Ishikawa (cell line): ENCODE measurements around the gene ZC3H11A.

Experiments
- CEBPB ChIP-seq: IDR thresholded peaks from 2 replicates; pipeline ENCODE4 v1.6.1; 2012
- CREB1 ChIP-seq: IDR thresholded peaks from 2 replicates; pipeline ENCODE4 v1.6.1; 2012; ENCODE audit warnings: low read depth
- EGR1 ChIP-seq: IDR thresholded peaks from 2 replicates; pipeline ENCODE4 v1.6.1; 2012
- EP300 ChIP-seq: IDR thresholded peaks from 2 replicates; pipeline ENCODE4 v1.6.1; 2012; ENCODE audit warnings: borderline replicate concordance
- FOXM1 ChIP-seq: IDR thresholded peaks from 2 replicates; pipeline ENCODE4 v1.6.1; 2012; ENCODE audit warnings: low read depth, borderline replicate concordance
- NFIC ChIP-seq: IDR thresholded peaks from 2 replicates; pipeline ENCODE4 v1.6.1; 2012
- RAD21 ChIP-seq: IDR thresholded peaks from 2 replicates; pipeline ENCODE4 v1.6.1; 2012; ENCODE audit warnings: low read depth
- TAF1 ChIP-seq: IDR thresholded peaks from 2 replicates; pipeline ENCODE4 v1.6.1; 2012; ENCODE audit warnings: low read depth, mild to moderate bottlenecking
- TCF12 ChIP-seq: IDR thresholded peaks from 2 replicates; pipeline ENCODE4 v1.6.1; 2012; ENCODE audit warnings: low read depth
- TEAD4 ChIP-seq: IDR thresholded peaks from 2 replicates; pipeline ENCODE4 v1.6.1; 2012
- YY1 ChIP-seq: IDR thresholded peaks from 2 replicates; pipeline ENCODE4 v1.6.1; 2012; ENCODE audit warnings: low read depth
- ZBTB7A ChIP-seq: IDR thresholded peaks from 2 replicates; pipeline ENCODE4 v1.6.1; 2012; ENCODE audit warnings: low read depth
- TF ChIP-seq, protein P1 (sequence below): IDR thresholded peaks from 2 replicates; pipeline ENCODE4 v1.6.1; 2012
- TF ChIP-seq, protein P2 (sequence below): IDR thresholded peaks from 2 replicates; pipeline ENCODE4 v1.6.1; 2012; ENCODE audit warnings: low read depth, mild to moderate bottlenecking
- TF ChIP-seq, protein P3 (sequence below): IDR thresholded peaks from 2 replicates; pipeline ENCODE4 v1.6.1; 2012

Gene ZC3H11A

DNA sequence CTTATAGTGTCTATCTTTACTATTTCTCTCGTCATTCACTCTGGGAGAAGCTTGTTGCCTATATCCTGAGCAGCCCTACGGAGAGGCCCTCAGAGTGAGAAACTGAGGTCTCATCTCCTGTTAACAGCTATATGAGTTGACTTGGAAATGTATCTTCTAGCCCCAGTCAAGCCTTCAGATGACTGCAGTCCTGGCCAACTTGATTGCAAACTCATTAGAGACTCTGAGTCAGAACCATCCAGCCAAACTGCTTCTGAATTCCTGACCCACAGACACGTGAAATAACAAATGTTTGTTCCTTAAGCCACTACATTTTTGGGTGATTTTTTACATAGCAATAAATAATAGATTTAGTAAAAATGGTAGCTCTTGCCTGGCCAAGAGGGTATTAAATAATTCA is 3.9 kb upstream of the ZC3H11A start:
- no peak for TF ChIP-seq EP300
- TF ChIP-seq, protein P1, sequence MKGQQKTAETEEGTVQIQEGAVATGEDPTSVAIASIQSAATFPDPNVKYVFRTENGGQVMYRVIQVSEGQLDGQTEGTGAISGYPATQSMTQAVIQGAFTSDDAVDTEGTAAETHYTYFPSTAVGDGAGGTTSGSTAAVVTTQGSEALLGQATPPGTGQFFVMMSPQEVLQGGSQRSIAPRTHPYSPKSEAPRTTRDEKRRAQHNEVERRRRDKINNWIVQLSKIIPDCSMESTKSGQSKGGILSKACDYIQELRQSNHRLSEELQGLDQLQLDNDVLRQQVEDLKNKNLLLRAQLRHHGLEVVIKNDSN: no peak
- TF ChIP-seq TAF1: no peak
- TF ChIP-seq FOXM1: no peak
- no peak for TF ChIP-seq CEBPB
- no peak for TF ChIP-seq TCF12
- TF ChIP-seq CREB1: no peak
- TF ChIP-seq, protein P2, sequence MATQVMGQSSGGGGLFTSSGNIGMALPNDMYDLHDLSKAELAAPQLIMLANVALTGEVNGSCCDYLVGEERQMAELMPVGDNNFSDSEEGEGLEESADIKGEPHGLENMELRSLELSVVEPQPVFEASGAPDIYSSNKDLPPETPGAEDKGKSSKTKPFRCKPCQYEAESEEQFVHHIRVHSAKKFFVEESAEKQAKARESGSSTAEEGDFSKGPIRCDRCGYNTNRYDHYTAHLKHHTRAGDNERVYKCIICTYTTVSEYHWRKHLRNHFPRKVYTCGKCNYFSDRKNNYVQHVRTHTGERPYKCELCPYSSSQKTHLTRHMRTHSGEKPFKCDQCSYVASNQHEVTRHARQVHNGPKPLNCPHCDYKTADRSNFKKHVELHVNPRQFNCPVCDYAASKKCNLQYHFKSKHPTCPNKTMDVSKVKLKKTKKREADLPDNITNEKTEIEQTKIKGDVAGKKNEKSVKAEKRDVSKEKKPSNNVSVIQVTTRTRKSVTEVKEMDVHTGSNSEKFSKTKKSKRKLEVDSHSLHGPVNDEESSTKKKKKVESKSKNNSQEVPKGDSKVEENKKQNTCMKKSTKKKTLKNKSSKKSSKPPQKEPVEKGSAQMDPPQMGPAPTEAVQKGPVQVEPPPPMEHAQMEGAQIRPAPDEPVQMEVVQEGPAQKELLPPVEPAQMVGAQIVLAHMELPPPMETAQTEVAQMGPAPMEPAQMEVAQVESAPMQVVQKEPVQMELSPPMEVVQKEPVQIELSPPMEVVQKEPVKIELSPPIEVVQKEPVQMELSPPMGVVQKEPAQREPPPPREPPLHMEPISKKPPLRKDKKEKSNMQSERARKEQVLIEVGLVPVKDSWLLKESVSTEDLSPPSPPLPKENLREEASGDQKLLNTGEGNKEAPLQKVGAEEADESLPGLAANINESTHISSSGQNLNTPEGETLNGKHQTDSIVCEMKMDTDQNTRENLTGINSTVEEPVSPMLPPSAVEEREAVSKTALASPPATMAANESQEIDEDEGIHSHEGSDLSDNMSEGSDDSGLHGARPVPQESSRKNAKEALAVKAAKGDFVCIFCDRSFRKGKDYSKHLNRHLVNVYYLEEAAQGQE: no peak

DNA sequence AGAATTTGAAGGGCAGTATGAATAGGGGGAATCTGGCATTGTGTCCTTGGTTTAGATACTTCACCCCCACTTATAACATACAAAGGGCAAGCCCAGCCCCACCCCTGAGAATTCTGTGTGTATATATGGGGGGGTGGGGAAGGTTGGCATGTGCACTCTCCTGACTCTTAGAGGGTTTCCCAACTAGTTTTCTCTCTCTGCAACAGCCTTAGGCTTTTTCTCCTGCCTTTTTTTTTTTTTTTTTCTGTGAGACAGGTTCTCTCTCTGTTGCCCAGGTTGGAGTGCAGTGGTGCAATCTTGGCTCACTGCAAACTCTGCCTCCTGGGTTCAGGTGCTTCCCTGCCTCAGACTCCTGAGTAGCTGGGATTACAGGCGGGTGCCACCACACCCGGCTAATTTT is 2.9 kb upstream of the ZC3H11A start:
- TF ChIP-seq EP300 (no peak), TAF1 (no peak), NFIC (no peak), TEAD4 (no peak), ZBTB7A (no peak), RAD21 (no peak), CREB1 (no peak), EGR1 (no peak), YY1 (no peak)
- TF ChIP-seq, protein P2: no peak
- TF ChIP-seq, protein P1: no peak
- TF ChIP-seq, protein P3, sequence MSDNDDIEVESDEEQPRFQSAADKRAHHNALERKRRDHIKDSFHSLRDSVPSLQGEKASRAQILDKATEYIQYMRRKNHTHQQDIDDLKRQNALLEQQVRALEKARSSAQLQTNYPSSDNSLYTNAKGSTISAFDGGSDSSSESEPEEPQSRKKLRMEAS: no peak

DNA sequence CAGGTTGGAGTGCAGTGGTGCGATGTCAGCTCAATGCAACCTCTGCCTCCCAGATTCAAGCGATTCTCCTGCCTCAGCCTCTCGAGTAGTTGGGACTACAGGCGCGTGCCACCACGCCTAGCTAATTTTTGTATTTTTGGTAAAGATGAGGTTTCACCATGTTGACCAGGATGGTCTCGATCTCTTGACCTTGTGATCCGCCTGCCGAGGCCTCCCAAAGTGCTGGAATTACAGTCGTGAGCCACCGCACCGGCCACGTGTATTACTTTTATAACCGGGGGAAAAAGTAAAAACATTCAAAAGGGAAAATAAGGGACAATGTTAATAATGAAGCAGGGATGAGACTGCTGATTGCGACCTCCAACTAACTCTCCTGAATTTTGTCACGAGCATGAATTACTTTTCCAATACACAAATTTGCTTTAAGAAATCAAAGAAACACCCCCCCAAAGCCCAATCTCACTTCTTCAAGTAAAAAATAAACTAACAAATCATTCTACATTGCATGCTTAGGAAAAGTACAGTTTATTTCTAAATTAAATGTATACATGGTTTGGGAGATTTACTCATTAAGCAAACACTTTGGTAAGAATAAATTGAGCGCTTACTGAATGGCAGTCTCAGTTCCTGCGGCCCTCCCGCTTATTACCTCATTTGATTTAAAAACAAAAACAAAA is 521 bp upstream of the ZC3H11A start:
- TF ChIP-seq, protein P3: no peak
- no peak for TF ChIP-seq CEBPB
- TF ChIP-seq, protein P1: no peak
- TF ChIP-seq YY1: no peak
- no peak for TF ChIP-seq ZBTB7A
- TF ChIP-seq CREB1: no peak
- TF ChIP-seq TCF12: no peak
- TF ChIP-seq TEAD4: no peak
- TF ChIP-seq, protein P2: no peak
- no peak for TF ChIP-seq EP300
- no peak for TF ChIP-seq NFIC
- TF ChIP-seq EGR1: no peak
- TF ChIP-seq RAD21: no peak
- TF ChIP-seq FOXM1: no peak
- no peak for TF ChIP-seq TAF1

DNA sequence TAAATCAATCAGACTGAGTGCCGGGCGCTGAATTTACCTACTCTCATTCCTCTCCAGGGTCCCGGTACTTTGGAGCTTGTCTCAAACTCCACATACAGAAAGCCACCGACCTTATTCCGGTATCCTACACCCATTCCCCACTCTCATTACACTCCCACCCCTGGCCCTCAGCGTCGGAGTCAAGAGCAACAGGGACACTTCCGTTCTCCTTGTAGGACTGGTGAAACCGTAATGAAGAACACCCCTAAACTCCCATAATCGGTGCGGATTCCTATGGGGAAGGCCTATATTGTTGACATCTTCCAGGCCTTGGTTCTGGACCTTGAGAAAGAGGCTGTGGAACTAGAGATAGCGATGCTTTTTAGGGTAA is 798 bp downstream of the ZC3H11A start:
- TF ChIP-seq YY1 (no peak), EP300 (no peak), NFIC (no peak), RAD21 (no peak), FOXM1 (no peak), CREB1 (no peak), TCF12 (no peak), ZBTB7A (no peak), CEBPB (no peak), EGR1 (no peak), TEAD4 (no peak)
- TF ChIP-seq, protein P3: no peak
- TF ChIP-seq, protein P2: no peak
- TF ChIP-seq, protein P1: no peak
